Endodermal cell (in vitro differentiated cells): Measurements from ENCODE around the gene DAB1. TPM values are rescaled to one million over a fixed set of nuclear protein-coding genes. Genes with fewer than 3 reads are reported as not detected.
A peak's percentile ranks its signal among the peaks of the same experiment; 100 is the strongest.

Experiments
- DNase-seq: peaks from one replicate; pipeline ENCODE4 v3.0.0-alpha.2; 2017
- H3K27ac ChIP-seq: 2 replicates; pipeline ENCODE4 v1.5.1; 2013; ENCODE audit warnings: mild to moderate bottlenecking, low read depth, low read length, moderate library complexity
- H3K27me3 ChIP-seq: 2 replicates; pipeline ENCODE4 v1.6.1; 2013; ENCODE audit warnings: mild to moderate bottlenecking, low read length, moderate library complexity; ENCODE audit not compliant: insufficient read depth, control insufficient read depth, poor library complexity, severe bottlenecking
- H3K36me3 ChIP-seq: 2 replicates; pipeline ENCODE4 v1.7.0; 2013; ENCODE audit warnings: mild to moderate bottlenecking, low read length, moderate library complexity; ENCODE audit not compliant: control insufficient read depth, insufficient read depth
- H3K4me1 ChIP-seq: one replicate; pipeline ENCODE4 v1.7.0; 2013; ENCODE audit warnings: low read length; ENCODE audit not compliant: control insufficient read depth, insufficient read depth
- H3K4me3 ChIP-seq: 2 replicates; pipeline ENCODE4 v1.5.1; 2013; ENCODE audit warnings: mild to moderate bottlenecking, low read length, moderate library complexity
- H3K9ac ChIP-seq: 2 replicates; pipeline ENCODE4 v1.6.1; 2013; ENCODE audit warnings: mild to moderate bottlenecking, low read length, moderate library complexity; ENCODE audit not compliant: poor library complexity, severe bottlenecking; ENCODE audit errors: extremely low read depth
- H3K9me3 ChIP-seq: 2 replicates; pipeline ENCODE4 v1.6.1; 2013; ENCODE audit warnings: mild to moderate bottlenecking, low read length, moderate library complexity; ENCODE audit not compliant: control insufficient read depth
- H3K27ac Mint-ChIP-seq: 2 replicates; pipeline ENCODE4 v1.8.0; 2020; ENCODE audit warnings: mixed read lengths
- H3K27me3 Mint-ChIP-seq: 2 replicates; pipeline ENCODE4 v1.8.0; 2021; ENCODE audit warnings: mild to moderate bottlenecking, mixed read lengths; ENCODE audit not compliant: insufficient read depth
- H3K36me3 Mint-ChIP-seq: 2 replicates; pipeline ENCODE4 v1.8.0; 2020; ENCODE audit warnings: low read depth, mixed read lengths
- H3K4me1 Mint-ChIP-seq: 2 replicates; pipeline ENCODE4 v1.8.0; 2020; ENCODE audit warnings: mixed read lengths
- H3K4me3 Mint-ChIP-seq: 2 replicates; pipeline ENCODE4 v1.8.0; 2020; ENCODE audit warnings: mild to moderate bottlenecking, moderate library complexity, mixed read lengths
- H3K9me3 Mint-ChIP-seq: 2 replicates; pipeline ENCODE4 v1.8.0; 2020; ENCODE audit warnings: mild to moderate bottlenecking, mixed read lengths
- WGBS, 2 experiments: methylation state at CpG; one replicate each; pipeline versions ENCODE4 v1.1.5 to v1.1.7; 2013; ENCODE audit warnings: missing lambda C conversion rate in 2 of 2, mixed read lengths in 1 of 2; ENCODE audit not compliant: insufficient coverage in 1 of 2, insufficient read length in 1 of 2; 5-methylcytosine and 5-hydroxymethylcytosine counted together
- total RNA-seq, 2 donors: library from RNA; stranded (reverse); fragmentation: NEBNext Ultra II Directional in 1 of 2; extraction: Animal tissue kit (Norgen Biotek cat#: 25700) in 1 of 2; gene quantifications; 2 replicates in 1 of 2; 3 replicates in 1 of 2; pipeline ENCODE4 v1.2.1, GENCODE V29; 2021
- TF ChIP-seq, protein P1 (sequence below): fragments of 200-600 bp; sonication (generic); conservative IDR thresholded peaks from 2 replicates; pipeline ENCODE4 v1.5.0; 2021; ENCODE audit warnings: antibody characterized with exemption, mild to moderate bottlenecking

Gene DAB1
- total RNA-seq, 2 donors from 2014 or later = 32.0 to 36.2 TPM

DNA sequence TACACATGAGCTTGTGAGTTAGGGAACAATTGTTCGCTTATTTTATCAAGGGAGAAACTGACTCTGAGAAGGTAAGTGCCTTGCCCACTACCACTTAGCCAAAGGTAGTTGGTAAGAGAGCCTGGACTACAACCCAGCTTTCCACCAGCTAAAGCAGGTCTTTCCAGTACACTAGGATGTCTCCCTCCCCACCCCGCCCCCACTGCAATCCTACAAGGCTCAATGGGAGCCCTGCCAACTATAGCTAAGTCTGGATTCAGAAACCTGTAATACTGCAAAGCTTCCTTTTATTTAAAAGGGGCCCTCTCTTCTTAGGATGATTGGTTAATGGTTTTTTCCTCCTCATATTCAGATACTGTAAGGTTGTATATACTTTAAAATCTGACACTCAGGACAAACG lies 356.0 kb downstream of the DAB1 start:
- no peak overlapping the region for H3K27ac Mint-ChIP-seq
- H3K36me3 ChIP-seq = no peaks in the 10 kb centered on the region
- H3K27ac ChIP-seq = no peak overlapping the region
- TF ChIP-seq, protein P1, sequence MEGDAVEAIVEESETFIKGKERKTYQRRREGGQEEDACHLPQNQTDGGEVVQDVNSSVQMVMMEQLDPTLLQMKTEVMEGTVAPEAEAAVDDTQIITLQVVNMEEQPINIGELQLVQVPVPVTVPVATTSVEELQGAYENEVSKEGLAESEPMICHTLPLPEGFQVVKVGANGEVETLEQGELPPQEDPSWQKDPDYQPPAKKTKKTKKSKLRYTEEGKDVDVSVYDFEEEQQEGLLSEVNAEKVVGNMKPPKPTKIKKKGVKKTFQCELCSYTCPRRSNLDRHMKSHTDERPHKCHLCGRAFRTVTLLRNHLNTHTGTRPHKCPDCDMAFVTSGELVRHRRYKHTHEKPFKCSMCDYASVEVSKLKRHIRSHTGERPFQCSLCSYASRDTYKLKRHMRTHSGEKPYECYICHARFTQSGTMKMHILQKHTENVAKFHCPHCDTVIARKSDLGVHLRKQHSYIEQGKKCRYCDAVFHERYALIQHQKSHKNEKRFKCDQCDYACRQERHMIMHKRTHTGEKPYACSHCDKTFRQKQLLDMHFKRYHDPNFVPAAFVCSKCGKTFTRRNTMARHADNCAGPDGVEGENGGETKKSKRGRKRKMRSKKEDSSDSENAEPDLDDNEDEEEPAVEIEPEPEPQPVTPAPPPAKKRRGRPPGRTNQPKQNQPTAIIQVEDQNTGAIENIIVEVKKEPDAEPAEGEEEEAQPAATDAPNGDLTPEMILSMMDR = no peak
- no peak overlapping the region for H3K4me3 ChIP-seq
- peaks cover 67% of the 10 kb centered on the region for H3K27me3 ChIP-seq
- peaks cover 33% of the 10 kb centered on the region for H3K4me1 Mint-ChIP-seq
- no peak for DNase-seq
- no peaks in the 10 kb centered on the region for H3K36me3 Mint-ChIP-seq
- peaks cover 8% of the 10 kb centered on the region for H3K9me3 ChIP-seq
- H3K9ac ChIP-seq = no peak overlapping the region
- peaks cover 2% of the 10 kb centered on the region for H3K9me3 Mint-ChIP-seq
- H3K4me1 ChIP-seq = peaks cover 2% of the 10 kb centered on the region
- H3K27me3 Mint-ChIP-seq = peaks cover 52% of the 10 kb centered on the region
- 77% methylated on average over 3 of the region's 3 CpGs; no CpG with 5 or more reads in 1 of the 2 experiments for WGBS, 2 experiments
- H3K4me3 Mint-ChIP-seq = no peak overlapping the region

DNA sequence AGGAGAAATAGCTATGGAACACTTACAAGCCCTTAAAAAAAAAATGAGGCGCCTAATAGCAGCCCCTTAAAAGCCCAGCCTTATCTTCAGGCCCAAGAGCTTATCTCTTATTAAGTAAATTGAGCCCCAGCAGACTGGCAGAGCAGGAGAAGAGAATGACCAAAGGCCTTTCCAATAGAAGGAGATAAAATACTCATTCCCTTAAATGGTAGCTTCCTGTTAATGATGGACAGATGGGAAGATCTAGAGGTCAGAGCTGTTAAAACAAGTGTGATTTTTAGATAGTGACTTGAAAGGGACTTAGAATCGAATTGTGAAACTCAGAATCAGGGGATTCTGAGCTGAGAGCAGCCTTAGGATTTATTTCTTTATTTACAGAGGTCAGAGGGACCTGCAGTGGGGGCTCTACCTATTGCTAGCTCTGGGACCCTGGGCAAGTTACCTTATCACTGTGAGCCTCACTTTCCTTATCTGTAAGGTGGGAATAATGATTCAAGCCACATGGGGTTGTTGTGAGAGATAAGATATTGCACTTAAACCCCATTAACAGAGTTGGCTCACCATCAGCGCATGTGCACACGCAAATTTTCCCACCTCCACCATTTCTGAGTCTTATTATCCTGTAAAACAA lies 356.8 kb downstream of the DAB1 start:
- Histone ChIP-seq H3K4me1 (peaks cover 2% of the 10 kb centered on the region), H3K4me3 (no peak overlapping the region), H3K9ac (no peak overlapping the region), H3K9me3 (peaks cover 8% of the 10 kb centered on the region), H3K27ac (no peak overlapping the region), H3K36me3 (no peaks in the 10 kb centered on the region), H3K27me3 (peaks cover 67% of the 10 kb centered on the region)
- WGBS, 2 experiments = 42 to 76% methylated on average over 2 to 4 of the region's 4 CpGs
- Mint-ChIP-seq H3K27me3 (peaks cover 56% of the 10 kb centered on the region), H3K27ac (peak overlapping the region; percentile 47), H3K9me3 (peaks cover 2% of the 10 kb centered on the region), H3K4me1 (peaks cover 32% of the 10 kb centered on the region), H3K4me3 (no peak overlapping the region), H3K36me3 (peaks cover 5% of the 10 kb centered on the region)
- TF ChIP-seq, protein P1 = no peak
- peak; percentile 58 for DNase-seq

GRCh38 chr1:57065442-57065841 lies 358.4 kb downstream of the DAB1 start:
- no peak overlapping the region for H3K4me3 ChIP-seq
- peaks cover 2% of the 10 kb centered on the region for H3K4me1 ChIP-seq
- H3K9me3 Mint-ChIP-seq = peaks cover 2% of the 10 kb centered on the region
- 94 to 100% methylated on average over 1 to 3 of the region's 3 CpGs for WGBS, 2 experiments
- H3K27me3 Mint-ChIP-seq = peaks cover 53% of the 10 kb centered on the region
- no peak for DNase-seq
- no peak overlapping the region for H3K9ac ChIP-seq
- H3K27me3 ChIP-seq = peaks cover 54% of the 10 kb centered on the region
- H3K36me3 Mint-ChIP-seq = peaks cover 5% of the 10 kb centered on the region
- no peaks in the 10 kb centered on the region for H3K36me3 ChIP-seq
- peaks cover 8% of the 10 kb centered on the region for H3K9me3 ChIP-seq
- H3K27ac Mint-ChIP-seq = no peak overlapping the region
- peaks cover 41% of the 10 kb centered on the region for H3K4me1 Mint-ChIP-seq
- TF ChIP-seq, protein P1 = no peak
- H3K27ac ChIP-seq = no peak overlapping the region
- H3K4me3 Mint-ChIP-seq = no peak overlapping the region
